CD4-positive, alpha-beta T cell treated with Interleukin-17A for 4 hours (primary cell): Measurements from ENCODE around the gene CATSPERZ.

Source experiments
- DNase-seq: peaks from one replicate; pipeline ENCODE4 v3.0.0-alpha.2; 2020; ENCODE audit warnings: mixed read lengths

Gene CATSPERZ, protein sequence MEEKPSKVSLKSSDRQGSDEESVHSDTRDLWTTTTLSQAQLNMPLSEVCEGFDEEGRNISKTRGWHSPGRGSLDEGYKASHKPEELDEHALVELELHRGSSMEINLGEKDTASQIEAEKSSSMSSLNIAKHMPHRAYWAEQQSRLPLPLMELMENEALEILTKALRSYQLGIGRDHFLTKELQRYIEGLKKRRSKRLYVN

DNA sequence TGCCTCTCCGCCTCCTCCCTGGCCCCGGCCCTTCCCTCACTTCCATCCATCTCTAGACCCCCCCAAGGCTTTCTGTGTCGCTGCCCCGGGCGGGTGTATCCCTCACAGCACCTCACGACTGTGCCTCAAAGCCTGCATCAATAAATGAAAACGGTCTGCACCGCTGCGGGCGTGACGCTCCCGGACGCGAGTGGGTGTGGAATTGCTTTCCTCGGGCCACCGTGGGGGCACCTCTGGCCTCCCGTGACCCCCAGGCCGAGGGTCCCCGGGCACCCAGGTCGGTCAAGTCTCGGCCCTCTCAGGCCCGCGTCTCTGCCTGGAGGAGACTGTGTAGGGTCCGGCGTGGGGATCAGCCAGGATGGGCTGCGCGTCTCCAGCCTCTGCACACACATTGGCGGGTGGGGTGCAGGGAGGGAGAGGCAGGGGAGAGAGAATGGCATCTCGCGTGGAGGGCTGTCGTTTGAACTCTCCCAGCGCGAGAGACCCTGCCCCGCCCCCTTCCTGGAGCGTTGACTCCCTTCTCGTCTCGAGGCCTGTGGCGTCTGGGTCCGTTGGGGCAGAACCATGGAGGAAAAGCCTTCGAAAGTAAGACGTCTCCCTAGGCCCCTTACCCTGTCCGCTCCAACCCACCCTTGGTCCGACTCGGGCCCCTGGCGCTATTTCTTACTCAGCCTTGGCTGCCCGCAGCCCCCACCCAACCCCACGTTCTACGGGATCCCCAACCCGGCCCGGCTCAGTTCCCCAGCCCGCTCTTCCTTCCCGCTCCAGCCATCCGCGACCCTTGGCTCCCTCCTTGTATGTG lies at the start of gene CATSPERZ:
TSS of gene CATSPERZ (plus strand) at position 512 of the 802 bp plus-strand sequence. CDS start at position 565, 53 bp downstream.
- peak; percentile 54 for DNase-seq

DNA sequence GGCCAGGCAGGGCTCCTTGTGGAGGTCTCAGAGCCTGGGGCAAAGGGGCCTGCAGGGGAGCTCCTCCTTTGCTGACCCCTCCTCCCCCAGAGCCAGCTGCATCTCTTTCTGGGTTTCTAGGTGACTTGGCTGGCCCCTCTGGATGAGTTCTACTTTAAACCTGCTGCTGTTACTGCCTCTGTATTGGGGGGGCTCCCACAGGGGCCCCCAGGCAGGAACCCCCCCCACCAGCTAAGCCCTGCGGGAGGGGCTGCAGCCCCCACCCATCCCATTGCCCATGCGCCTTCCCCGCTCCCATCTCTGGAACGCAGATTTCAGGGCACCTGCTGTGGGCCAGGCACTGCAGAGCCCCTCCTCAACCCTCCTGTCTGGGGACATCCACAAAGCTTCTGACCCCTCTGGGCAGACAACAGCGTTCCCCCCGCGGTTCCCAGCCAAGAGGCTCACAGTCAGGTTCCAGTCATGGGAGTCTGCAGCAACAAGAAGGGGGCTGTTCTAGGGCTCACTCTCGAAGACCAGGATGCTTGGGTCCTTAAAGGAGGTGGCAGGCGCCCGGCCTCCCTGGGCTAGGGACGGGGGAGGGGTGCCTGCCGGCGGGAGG lies 49.6 kb upstream of the CATSPERZ start:
- no peak for DNase-seq

DNA sequence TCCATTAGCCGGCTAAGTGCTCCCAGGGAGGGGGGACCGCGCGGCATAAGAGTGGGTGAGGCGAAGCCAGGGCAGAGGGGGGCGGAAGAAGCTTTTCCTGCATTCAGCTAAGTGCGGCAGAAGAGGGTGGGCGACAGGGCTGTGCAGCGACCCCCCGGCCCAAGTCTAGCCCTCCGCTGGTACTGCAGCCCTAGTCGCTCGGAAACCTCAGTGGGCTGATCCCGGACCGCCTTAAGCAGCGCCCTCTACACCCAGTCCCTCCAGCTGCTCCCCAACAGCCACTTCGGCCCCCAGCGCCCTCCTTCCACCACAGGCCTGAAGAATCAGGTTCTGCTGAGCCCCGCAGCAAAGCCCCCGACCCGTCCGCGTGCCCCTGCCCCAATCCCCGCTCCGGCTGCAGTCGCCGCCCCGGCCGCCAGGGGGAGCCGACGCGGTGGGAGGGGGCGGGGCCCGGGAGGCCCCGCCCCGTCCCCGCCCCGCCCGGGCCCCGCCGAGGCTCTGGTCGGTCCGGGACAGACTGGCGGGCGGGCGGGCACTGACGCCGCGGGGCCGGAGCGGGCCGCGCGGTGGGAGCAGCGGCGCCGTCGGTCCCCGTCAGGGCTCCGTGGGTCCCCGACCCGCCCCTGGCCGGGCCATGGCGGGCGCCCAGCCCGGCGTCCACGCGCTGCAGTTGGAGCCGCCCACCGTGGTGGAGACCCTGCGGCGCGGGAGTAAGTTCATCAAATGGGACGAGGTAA lies 49.0 kb upstream of the CATSPERZ start, which contains the start of gene PLCB3:
TSS of gene PLCB3 (plus strand) at position 515 of the 737 bp plus-strand sequence. CDS start at position 635, 120 bp downstream.
- peak; percentile 67 for DNase-seq

DNA sequence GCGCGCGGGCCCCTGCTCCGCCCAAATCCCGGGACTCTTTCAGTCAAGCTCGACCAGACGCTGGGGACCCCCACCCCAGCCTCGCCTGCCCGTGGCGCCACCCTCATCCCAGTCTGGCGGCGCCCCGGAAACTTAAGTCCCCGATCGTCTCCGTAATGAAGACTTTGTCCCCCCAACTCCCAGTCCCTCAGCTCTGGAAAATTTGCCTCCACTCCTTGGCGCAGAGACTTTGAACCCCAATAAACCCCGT lies 48.5 kb upstream of the CATSPERZ start:
- DNase-seq, result no peak

DNA sequence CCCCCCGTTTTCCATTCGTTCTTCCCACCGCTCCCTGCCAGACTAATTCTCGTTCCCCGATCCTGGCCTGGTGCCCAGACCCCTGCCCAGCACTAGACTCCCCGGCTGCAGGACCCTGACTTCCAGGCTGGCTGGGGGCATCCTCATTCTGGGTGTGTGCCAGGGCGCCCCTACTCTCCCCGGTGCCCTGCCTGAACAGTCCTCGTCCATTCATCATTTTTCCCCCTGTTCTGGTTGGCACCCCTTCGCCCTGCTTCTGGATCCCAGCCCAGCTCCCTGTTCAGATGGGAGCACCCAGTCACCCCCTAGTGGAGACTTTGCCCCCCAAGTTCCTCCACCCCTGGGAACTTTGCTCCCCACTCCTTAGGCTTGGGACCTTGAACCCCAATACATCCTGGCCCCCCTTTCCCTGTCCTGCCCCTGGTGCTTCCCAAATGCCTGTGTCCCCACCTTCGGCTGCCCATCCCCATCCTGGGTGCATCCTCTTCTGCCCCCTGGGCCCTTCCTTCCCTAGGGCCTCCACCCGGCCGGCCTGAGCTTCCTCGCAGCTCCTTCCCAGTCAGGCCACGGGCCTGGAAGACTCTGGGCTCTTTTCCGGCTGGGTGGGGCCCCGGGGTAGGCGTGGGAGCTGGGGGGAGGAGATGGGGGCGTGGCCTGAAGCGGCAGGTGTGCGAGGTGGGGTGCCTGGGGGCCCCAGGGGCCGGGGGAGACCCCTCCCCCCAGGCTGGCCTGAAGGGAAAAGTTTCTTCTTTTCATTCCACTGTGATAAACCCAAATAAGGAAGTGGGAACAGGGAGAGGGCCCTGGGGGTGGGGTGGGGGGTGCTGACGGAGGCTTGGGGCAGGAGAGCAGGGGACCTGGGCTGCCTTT lies 47.9 kb upstream of the CATSPERZ start:
- peak; percentile 44 for DNase-seq

DNA sequence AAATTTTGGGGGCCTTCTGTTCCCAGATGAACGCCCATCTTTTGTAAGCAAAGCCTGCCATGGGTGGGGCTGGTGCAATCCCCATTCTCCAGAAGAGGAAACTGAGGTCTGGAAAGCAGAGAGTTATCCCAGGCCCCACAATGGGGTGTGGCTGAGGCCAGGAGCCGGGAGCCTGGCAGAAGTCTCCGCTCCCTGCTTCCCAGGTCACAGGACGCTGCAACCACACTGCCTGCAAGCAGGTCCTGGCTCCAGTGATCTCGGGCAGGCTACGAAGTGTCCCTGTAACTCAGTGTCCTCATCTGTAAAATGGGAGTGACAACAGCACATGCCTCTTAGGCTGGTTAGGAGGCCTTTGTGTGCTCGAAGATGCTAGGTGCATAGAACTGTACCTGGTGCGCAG lies 47.1 kb upstream of the CATSPERZ start:
- DNase-seq, result no peak

DNA sequence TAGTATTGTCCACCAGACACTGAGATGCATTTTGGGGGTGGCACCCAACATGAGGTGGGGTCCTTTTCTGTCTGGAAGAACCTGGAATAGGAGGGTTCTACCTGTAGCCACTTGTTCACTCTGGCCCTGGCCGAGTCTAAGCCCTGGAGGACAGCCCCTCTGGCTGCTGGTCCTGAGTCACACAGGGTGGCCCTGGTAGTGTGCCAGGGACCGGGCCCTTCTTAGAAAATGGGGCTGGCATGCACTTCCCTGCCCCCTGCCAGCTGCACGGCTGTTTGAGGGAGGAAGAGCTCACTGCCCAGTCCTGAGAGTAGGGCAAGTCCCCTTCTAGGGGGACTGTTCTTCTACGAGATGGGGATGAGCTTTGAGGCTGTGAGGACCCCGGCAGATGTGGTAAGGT lies 46.7 kb upstream of the CATSPERZ start:
- no peak for DNase-seq

DNA sequence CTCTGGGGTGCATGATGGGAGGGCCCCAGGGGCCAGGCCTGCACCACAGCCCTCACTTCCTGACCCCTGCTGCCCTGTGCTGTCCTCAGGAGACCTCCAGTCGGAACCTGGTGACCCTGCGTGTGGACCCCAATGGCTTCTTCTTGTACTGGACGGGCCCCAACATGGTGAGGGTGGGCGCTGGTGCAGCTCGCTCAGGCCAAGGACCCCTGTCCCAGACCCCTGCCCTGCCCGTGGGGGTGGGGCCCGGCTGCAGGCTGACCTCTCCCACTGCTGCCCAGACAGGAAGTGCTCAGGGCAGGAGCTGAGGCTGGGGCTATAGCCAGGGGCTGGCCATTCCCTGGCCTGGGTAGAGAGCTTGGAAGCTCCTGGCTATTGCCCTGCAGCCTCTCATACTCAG lies 45.8 kb upstream of the CATSPERZ start:
- no peak for DNase-seq

DNA sequence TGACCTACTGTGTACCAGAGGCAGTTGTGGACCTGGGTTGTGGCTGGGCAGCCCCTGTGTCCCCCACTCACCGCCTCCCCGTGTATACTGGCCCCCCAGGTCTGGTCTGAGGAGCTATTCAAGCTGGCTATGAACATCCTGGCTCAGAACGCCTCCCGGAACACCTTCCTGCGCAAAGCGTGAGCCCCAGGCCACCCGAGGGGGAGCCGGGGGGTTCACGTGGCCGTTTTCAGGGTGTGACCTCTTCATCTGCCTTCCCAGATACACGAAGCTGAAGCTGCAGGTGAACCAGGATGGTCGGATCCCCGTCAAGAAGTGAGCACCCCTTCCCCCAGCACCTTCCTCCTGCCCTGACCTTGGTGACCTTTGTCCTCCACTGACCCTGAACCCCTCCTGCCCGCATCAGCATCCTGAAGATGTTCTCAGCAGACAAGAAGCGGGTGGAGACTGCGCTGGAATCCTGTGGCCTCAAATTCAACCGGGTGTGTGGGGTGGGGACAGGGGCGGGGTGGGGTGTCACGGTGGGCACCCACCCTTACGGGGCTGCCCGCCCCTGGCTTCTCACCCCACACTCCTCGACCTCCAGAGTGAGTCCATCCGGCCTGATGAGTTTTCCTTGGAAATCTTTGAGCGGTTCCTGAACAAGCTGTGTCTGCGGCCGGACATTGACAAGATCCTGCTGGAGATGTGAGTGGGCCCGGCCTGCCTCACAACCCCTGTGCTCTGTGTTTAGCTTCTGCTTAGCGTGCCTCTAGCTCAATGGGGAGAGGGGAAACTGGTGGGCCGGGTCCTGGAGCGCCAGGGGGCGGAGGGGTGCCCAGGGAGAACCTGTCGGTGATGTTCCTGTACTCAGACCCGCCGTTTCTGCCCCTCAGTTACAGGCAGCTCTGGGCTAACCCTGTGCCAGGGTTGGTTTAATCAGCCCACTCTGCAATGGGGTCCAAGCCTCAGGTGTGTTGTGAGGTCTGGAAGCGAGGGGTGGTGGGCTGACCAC lies 44.7 kb upstream of the CATSPERZ start:
- DNase-seq, result no peak

DNA sequence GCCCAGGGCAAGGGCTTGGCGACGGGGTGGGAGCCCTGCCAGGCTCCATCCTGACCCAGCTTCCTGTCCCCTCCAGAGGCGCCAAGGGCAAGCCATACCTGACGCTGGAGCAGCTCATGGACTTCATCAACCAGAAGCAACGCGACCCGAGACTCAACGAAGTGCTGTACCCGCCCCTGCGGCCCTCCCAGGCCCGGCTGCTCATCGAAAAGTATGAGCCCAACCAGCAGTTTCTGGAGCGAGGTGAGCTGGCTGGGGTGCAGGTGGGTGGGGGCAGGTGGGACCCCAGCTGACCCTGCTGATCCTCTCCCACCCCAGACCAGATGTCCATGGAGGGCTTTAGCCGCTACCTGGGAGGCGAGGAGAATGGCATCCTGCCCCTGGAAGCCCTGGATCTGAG lies 43.9 kb upstream of the CATSPERZ start:
- no peak for DNase-seq

DNA sequence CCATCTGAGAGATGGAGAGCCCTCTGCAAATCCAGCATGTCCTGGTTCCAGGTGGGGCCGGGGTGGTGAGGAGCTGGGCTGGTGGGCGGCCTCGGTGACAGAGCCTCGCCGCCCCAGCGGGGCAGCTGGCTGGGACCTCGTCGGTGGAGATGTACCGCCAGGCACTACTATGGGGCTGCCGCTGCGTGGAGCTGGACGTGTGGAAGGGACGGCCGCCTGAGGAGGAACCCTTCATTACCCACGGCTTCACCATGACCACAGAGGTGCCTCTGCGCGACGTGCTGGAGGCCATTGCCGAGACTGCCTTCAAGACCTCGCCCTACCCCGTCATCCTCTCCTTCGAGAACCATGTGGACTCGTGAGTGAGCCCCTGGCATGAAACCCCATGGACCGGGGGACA lies 41.8 kb upstream of the CATSPERZ start:
- DNase-seq, result no peak

DNA sequence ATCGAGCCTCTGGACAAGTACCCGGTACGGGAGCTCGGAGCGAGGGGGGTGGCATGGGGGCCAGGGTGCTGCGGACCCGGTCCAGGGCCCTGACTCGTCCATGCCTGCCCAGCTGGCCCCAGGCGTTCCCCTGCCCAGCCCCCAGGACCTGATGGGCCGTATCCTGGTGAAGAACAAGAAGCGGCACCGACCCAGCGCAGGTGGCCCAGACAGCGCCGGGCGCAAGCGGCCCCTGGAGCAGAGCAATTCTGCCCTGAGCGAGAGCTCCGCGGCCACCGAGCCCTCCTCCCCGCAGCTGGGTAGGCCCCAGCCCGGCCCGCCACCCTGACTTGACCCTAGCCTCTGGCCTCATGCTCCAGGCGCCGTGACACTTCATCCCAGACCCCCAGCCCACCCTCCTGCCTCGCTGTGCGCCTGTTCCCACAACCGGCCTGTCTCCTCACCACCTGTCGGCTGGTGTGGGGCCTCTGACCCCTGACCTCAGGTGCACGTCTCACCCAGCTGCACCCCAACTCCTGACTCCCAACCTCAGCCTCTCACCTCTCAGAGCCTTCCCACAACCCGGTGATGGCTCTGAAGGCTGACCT lies 41.1 kb upstream of the CATSPERZ start:
- no peak for DNase-seq

DNA sequence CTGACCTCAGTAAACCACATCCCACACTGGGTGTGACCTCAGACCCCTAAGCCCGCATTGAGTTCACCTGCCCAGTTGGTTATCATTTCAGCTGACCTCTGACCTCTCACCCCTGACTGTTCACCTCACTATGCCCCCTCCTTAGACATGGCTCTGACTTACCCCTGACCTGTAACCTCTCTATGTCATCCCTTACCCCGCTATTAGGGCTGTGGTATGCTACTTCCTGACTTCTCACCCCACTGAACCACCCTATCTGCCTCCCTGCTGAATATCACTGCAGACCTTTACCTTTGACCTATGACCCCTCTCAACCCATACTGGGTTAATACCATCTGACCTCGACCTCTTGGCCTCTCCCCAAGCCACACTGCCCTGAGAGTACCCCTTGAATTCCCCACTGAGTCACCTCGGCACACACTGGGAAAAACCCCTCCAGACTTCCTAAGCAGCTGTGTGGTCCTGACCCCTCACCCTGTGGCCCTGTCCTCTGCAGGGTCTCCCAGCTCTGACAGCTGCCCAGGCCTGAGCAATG lies 40.6 kb upstream of the CATSPERZ start:
- DNase-seq, result no peak

DNA sequence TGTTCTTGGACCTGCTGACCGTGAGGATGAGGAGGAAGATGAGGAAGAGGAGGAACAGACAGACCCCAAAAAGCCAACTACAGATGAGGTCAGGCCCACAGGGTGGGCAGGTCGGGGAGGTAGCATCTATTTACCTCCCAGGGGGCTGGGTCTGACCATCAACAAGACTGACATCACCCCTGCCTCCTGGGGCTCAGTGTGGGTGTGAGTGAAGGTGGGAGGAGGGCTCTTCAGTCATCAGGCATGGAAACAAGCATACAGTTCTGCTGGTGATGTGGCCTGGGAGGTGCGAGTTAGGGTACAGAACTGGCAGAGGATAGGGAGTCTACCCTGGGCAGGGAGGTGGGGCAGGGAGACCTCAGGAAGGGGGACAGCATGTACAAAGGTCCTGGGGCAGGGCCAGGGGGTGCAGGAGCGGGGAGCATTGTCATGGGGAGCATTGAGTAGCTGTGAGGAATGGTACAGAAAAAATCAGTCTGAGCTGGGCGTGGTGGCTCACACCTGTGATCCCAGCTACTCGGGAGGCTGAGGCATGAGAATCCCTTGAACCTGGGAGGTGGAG lies 39.9 kb upstream of the CATSPERZ start:
- no peak for DNase-seq

DNA sequence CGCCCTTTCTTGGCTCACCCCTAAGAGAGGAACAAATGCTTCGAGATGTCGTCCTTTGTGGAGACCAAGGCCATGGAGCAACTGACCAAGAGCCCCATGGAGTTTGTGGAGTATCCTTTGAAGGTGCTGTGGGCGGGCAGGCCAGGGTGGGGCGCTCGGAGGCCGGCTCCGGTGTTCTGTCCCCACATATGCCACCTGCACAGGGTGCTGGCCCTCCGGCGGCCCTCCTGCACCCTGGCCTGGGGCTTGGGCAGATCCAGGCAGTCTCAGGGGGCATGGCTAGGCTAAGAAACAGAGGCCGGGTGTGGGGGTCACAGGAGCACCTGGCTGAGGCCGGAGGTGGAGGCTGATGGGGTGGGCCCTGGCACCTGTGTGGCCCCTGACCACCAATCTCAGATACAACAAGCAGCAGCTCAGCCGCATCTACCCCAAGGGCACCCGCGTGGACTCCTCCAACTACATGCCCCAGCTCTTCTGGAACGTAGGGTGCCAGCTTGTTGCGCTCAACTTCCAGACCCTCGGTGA lies 38.5 kb upstream of the CATSPERZ start:
- no peak for DNase-seq

DNA sequence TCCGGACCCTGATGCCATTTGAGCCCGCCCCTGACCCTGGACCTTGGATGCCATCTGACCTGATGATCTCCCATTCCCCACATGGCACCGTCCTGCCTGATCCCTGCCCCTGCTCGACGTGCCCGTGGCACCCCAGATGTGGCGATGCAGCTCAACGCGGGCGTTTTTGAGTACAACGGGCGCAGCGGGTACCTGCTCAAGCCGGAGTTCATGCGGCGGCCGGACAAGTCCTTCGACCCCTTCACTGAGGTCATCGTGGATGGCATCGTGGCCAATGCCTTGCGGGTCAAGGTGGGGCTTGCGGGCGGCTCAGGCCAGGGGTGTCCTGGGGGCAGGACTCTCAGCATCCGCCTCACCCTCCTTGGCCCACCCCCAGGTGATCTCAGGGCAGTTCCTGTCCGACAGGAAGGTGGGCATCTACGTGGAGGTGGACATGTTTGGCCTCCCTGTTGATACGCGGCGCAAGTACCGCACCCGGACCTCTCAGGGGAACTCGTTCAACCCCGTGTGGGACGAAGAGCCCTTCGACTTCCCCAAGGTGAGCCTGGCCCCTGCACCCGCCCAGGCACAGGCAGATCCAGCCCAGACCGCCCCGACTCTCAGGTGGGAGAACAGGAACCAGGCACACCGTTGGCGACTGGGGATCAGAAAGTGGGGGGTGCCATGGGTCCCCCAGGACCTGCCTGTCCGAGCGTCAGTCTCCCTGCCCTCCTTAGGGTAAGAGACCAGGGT lies 37.7 kb upstream of the CATSPERZ start:
- DNase-seq, result no peak

DNA sequence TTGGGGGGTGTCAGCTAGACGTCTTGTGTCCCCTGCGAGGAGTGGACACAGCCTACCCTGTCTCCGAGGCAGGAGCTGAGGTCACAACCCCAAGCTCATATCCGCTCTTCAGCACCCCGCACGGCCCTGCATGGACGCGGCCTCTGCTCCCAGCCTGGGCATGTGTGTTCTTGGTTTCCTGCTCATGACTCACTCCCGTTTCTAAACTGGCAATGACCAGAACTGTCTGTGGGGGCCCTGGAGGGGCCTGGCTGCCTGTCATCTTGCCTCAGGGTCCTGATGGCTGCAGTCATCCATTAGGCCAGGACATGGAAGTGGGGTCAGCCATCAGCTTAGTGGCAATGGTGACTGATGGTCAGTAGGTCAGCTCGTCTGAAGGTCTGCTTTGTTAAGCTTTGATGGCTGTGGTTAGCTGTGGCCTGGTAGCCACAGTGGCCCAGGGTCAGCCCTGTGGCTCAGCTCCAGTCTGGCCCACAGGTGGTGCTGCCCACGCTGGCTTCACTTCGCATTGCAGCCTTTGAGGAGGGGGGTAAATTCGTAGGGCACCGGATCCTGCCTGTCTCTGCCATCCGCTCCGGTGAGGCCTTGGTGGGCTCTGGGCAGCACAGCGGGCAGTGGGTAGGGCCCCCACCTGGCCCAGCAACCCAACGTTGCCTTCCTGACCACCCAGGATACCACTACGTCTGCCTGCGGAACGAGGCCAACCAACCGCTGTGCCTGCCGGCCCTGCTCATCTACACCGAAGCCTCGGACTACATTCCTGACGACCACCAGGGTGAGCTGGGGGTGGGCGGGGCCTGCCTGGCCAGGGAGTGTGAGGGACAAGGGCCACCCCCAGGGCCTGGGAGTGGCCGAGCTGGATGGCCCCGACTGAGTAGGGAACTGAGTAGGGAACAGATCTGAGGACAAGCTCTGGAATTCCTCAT lies 36.9 kb upstream of the CATSPERZ start:
- DNase-seq, result no peak

DNA sequence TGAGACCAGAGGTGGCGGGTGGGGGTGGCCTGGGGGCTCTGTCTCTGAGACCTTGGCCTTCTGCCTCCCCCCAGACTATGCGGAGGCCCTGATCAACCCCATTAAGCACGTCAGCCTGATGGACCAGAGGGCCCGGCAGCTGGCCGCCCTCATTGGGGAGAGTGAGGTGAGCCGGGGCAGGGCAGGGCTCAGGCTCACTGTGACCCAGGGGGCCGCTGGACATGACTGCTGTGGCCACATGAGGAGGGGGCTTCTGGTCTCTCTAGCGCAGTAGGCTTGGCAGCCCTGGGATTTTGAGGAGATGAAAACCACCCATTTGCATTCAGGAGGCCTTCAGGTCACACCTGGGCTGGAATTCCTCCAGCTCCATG lies 36.2 kb upstream of the CATSPERZ start:
- DNase-seq, result no peak
